Breast epithelium (tissue), 4 donors: ENCODE data around the gene CMKLR1. TPM values are rescaled to one million over a fixed set of nuclear protein-coding genes. Genes with fewer than 3 reads are reported as not detected.

Source experiments
- DNase-seq, 2 donors: peaks; one replicate each; pipeline ENCODE4 v3.0.0-alpha.2; 2019; ENCODE audit warnings: low spot score in 2 of 2
- H3K27ac ChIP-seq, 2 donors: fragments of 200-600 bp; sonication (generic) in 1 of 2; one replicate each; pipeline ENCODE4 v1.5.1; 2016 to 2019; ENCODE audit warnings: mild to moderate bottlenecking in 1 of 2
- H3K27me3 ChIP-seq, 2 donors: fragments of 200-600 bp; sonication (generic) in 1 of 2; one replicate each; pipeline versions ENCODE4 v1.5.1 to v1.6.0; 2017 to 2019; ENCODE audit warnings: control low read depth in 1 of 2, mild to moderate bottlenecking in 1 of 2
- H3K36me3 ChIP-seq: fragments of 200-600 bp; one replicate; pipeline ENCODE4 v1.5.1; 2019
- H3K4me1 ChIP-seq, 2 donors: fragments of 200-600 bp; sonication (generic); one replicate each; pipeline ENCODE4 v1.5.1; 2016 to 2019; ENCODE audit warnings: control low read depth in 1 of 2
- H3K4me3 ChIP-seq, 3 donors: fragments of 200-600 bp; sonication (generic); 1 replicate in 2 of 3; 2 replicates in 1 of 3; pipeline ENCODE4 v1.5.1; 2016 to 2019; ENCODE audit warnings: mild to moderate bottlenecking in 3 of 3, moderate library complexity in 2 of 3
- H3K9me3 ChIP-seq, 2 donors: fragments of 200-600 bp; sonication (generic) in 1 of 2; one replicate each; pipeline ENCODE4 v1.5.1; 2016 to 2019; ENCODE audit warnings: control low read depth in 1 of 2
- CTCF ChIP-seq, 3 donors: fragments of 450-650 bp; IDR thresholded peaks; one replicate each; pipeline ENCODE4 v1.5.1; 2016 to 2017; ENCODE audit warnings: antibody characterized with exemption in 3 of 3, mild to moderate bottlenecking in 3 of 3, moderate library complexity in 3 of 3
- POLR2A ChIP-seq: fragments of 450-650 bp; IDR thresholded peaks from one replicate; pipeline ENCODE4 v1.6.1; 2016; ENCODE audit warnings: antibody characterized with exemption, mild to moderate bottlenecking, moderate library complexity
- POLR2AphosphoS5 ChIP-seq, 3 donors: sonication (generic); formaldehyde crosslinking; IDR thresholded peaks; one replicate each; pipeline ENCODE4 v1.6.1; 2017; ENCODE audit warnings: antibody characterized with exemption in 3 of 3
- intact Hi-C: fragments of 100-400 bp; cut with DNase I; formaldehyde crosslinking; loops from one replicate; pipeline ENCODE4 v1.15.1; 2023; ENCODE audit warnings: low total_unique reads
- total RNA-seq, 3 donors: library from RNA; depleted of rRNA; stranded (reverse); fragments of >200 nt; gene quantifications; one replicate each; pipeline ENCODE4 v1.1.0, GENCODE V29; 2016

The CMKLR1 gene
- total RNA-seq, 3 donors from 2014 or later, result 4.9 to 30.2 (median 9.1) TPM

- Histone ChIP-seq H3K27ac (no peak overlapping the region), H3K4me3 (no peak overlapping the region), H3K4me1 (no peaks in the 10 kb centered on the region), H3K9me3 (peaks cover 0 to 8% of the 10 kb centered on the region in 2 donors), H3K36me3 (no peaks in the 10 kb centered on the region), H3K27me3 (no peaks in the 10 kb centered on the region)
- intact Hi-C loops, result no loop called here
- TF ChIP-seq CTCF (IDR thresholded peaks at IDR 0.05) (no peak), POLR2A (no peak), POLR2AphosphoS5 (IDR thresholded peaks at IDR 0.05) (no peak)
- DNase-seq, result no peak
Observed at GRCh38 chr12:108271951-108272872, 66.9 kb downstream of the CMKLR1 start.

- Histone ChIP-seq H3K4me1 (no peaks in the 10 kb centered on the region), H3K27ac (no peak overlapping the region), H3K27me3 (no peaks in the 10 kb centered on the region), H3K9me3 (peaks cover 0 to 8% of the 10 kb centered on the region in 2 donors), H3K4me3 (no peak overlapping the region), H3K36me3 (no peaks in the 10 kb centered on the region)
- no peak for DNase-seq
- TF ChIP-seq POLR2A (no peak), CTCF (IDR thresholded peaks at IDR 0.05) (no peak), POLR2AphosphoS5 (IDR thresholded peaks at IDR 0.05) (no peak)
- intact Hi-C loops, result no loop called here
Observed at GRCh38 chr12:108270849-108271143, 68.3 kb downstream of the CMKLR1 start.

GRCh38 chr12:108270035-108270848 is 68.9 kb downstream of the CMKLR1 start:
- H3K36me3 ChIP-seq, result no peaks in the 10 kb centered on the region
- intact Hi-C loops, result no loop called here
- DNase-seq, result no peak
- H3K27me3 ChIP-seq, result no peaks in the 10 kb centered on the region
- H3K27ac ChIP-seq, result no peak overlapping the region
- no peak overlapping the region for H3K4me3 ChIP-seq
- H3K9me3 ChIP-seq, result peaks cover 0 to 8% of the 10 kb centered on the region in 2 donors
- TF ChIP-seq CTCF (IDR thresholded peaks at IDR 0.05) (no peak), POLR2AphosphoS5 (IDR thresholded peaks at IDR 0.05) (no peak), POLR2A (no peak)
- no peaks in the 10 kb centered on the region for H3K4me1 ChIP-seq

- intact Hi-C loops, result no loop called here
- no peak overlapping the region for H3K27ac ChIP-seq
Observed at GRCh38 chr12:108269224-108269623, 69.9 kb downstream of the CMKLR1 start.

More at GRCh38 chr12:108269224-108269623, 69.9 kb downstream of the CMKLR1 start:
- no peaks in the 10 kb centered on the region for H3K4me1 ChIP-seq
- H3K9me3 ChIP-seq, result no peaks in the 10 kb centered on the region
- H3K4me3 ChIP-seq, result no peak overlapping the region
- no peak for DNase-seq
- H3K27me3 ChIP-seq, result no peaks in the 10 kb centered on the region
- TF ChIP-seq POLR2AphosphoS5 (IDR thresholded peaks at IDR 0.05), result no peak
- no peak for TF ChIP-seq POLR2A
- no peak for TF ChIP-seq CTCF (IDR thresholded peaks at IDR 0.05)
- H3K36me3 ChIP-seq, result no peaks in the 10 kb centered on the region
